GM12892 (cell line): ENCODE data around the gene ZNF48. TPM values are rescaled to one million over a fixed set of nuclear protein-coding genes. Genes with fewer than 3 reads are reported as not detected.

Source experiments
- DNase-seq: peaks from one replicate; pipeline ENCODE4 v3.0.0; 2011; ENCODE audit not compliant: insufficient read length
- FAIRE-seq: peaks from 2 replicates; lab custom pipeline; 2011; peaks lifted over from hg19 to GRCh38; lab: Jason Lieb, UNC
- POLR2A ChIP-seq: IDR thresholded peaks from 2 replicates; pipeline ENCODE4 v1.6.1; 2011; ENCODE audit warnings: low read depth, low read length, control low read depth
- POLR2AphosphoS5 ChIP-seq: IDR thresholded peaks from 2 replicates; pipeline ENCODE4 v1.6.1; 2011; ENCODE audit warnings: low read depth, low read length, control low read depth
- TAF1 ChIP-seq: IDR thresholded peaks from 2 replicates; pipeline ENCODE4 v1.6.1; 2011; ENCODE audit warnings: low read depth, mild to moderate bottlenecking, control low read depth, low read length, borderline replicate concordance
- polyA plus RNA-seq: library from polyadenylated mRNA; unstranded; fragments of >200 nt; gene quantifications from one replicate; pipeline ENCODE4 v1.2.1, GENCODE V29; 2012; ENCODE audit warnings: missing spikeins, inconsistent platforms; ENCODE audit not compliant: missing spikeins

Gene ZNF48
- 3.1 TPM for polyA plus RNA-seq

DNA sequence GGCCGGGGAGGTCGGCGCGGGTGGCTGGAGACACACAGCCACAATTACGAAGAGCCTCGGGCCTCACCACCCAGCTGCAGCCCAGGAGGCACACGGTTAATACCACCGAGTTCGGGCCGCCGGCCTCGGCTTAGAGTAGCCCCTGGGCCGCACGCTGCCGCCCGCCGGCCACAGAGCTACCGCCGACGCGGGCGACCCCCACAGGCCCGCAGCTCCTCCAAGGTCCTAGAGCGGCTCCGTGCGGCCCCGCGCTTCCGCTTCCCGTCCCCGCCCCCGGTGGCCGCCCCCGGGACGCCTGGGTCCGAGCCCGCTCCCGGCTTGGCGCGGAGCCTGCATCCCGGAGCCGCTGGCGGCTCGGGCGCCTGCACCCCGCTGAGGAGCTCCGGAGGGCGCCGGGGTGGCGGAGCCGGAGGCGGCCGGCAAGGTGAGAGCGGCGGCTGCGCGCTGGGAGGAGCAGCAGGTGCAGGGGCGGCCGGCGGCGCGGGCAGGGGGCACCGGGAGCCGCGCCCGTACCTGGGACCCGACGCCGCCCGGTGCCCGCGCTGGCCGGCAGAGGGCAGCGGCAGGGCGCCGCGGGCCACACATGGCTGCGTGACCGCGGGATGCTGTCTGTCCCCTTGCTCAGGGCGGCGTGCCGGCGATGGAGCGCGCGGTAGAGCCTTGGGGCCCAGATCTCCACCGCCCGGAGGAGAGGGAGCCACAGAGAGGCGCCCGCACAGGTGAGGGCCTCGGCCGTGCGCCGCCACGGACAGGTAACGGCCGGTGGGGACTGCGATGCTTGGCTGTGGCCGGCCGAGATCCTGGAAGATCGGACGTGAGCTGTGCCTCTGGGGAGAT lies at the start of gene ZNF48:
TSS of gene ZNF48 (plus strand) at position 266 of the 837 bp plus-strand sequence. CDS start at position 641, 375 bp downstream.
- DNase-seq (peak; percentile 85), FAIRE-seq (peak; percentile 63)
- TF ChIP-seq POLR2A (peak; percentile 62; the same call in 1 of the 2 replicates), POLR2AphosphoS5 (no peak)

DNA sequence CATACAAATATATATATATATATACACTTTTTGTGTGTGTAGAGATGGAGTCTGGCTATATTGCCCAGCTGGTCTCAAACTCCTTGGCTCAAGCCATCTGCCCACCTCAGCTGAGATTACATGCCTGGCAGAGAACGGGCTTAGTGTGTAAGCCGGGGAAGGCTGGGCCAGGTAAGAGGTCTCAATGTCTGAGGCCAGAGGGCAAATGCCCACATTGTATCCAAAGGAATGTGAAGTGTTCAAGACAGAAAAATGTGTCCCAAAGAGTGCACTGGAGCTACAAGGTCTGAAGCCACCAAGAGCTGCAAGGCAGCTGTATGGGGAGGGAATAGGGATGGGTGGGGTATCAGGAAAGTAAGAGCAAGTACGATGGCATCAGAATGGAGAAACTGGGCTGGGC lies 48.9 kb upstream of the ZNF48 start:
- DNase-seq (no peak), FAIRE-seq (no peak)
- TF ChIP-seq POLR2AphosphoS5: no peak
- TF ChIP-seq POLR2A: no peak
- no peak for TF ChIP-seq TAF1

DNA sequence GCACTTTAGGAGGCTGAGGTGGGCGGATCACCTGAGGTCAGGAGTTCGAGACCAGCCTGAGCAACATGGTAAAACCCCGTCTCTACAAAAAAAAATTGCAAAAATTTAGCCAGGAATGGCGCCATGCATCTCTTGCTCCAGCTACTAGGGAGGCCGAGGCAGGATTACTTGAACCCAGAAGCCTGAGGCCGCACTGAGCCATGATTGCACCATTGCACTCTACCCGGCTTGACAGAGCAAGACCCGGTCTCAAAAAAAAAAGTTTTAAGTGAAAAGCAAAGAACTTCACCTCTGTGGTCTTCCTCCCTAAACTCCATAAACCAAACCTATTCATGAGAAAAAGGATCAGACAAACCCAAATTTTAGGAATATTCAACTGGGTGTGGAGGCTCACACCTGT lies 47.1 kb upstream of the ZNF48 start:
- TF ChIP-seq POLR2A: no peak
- TF ChIP-seq TAF1: no peak
- no peak for TF ChIP-seq POLR2AphosphoS5
- no peak for DNase-seq
- FAIRE-seq: no peak

DNA sequence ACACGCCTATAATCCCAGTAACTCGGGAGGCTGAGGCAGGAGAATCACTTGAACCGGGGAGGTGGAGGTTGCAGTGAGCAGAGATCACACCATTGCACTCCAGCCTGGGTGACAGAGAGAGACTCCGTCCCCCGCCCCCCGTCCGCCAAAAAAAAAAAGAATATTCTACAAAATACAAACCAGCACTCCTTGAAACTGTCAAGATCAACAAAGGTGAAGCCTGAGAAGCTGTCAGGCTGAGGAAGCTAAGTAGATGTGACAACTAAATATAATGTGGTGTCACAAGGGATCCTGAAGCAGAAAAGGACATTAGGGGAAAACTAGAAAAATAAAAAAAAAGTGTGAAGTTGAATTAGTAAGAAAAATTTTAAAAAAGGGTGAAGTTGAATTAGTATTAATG lies 46.3 kb upstream of the ZNF48 start:
- FAIRE-seq (no peak), DNase-seq (no peak)
- TF ChIP-seq POLR2A (no peak), TAF1 (no peak), POLR2AphosphoS5 (no peak)

GRCh38 chr16:30349675-30350074 lies 45.5 kb upstream of the ZNF48 start:
- TF ChIP-seq POLR2A: no peak
- TF ChIP-seq TAF1: no peak
- TF ChIP-seq POLR2AphosphoS5: no peak
- FAIRE-seq (no peak), DNase-seq (no peak)

GRCh38 chr16:30350134-30350871 lies 44.9 kb upstream of the ZNF48 start:
- TF ChIP-seq TAF1 (no peak), POLR2A (no peak)
- peak; percentile 92 for FAIRE-seq
- peak; percentile 46 for DNase-seq

DNA sequence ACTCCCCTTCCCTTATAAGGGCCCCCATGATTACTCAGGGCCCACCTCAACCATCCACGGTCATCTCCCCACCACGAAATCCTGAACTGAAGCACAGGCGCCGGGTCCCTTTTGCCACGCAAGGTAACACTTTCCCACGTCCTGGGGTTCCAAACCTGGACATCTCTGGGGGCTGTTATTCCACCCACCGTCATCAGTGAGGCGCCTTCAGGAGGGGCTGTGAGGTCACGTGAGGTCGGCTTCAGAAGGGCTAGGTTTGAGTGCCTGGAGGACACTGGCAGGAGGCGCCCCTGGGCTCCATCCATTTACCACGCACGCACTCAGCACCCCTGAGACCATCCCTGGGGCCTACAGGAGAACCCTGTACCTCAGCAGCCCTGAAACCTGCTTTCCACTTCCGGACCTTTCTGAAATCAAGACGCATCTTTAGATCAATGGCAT lies 44.2 kb upstream of the ZNF48 start:
- DNase-seq (no peak), FAIRE-seq (no peak)
- no peak for TF ChIP-seq POLR2AphosphoS5
- TF ChIP-seq POLR2A: no peak
- no peak for TF ChIP-seq TAF1

GRCh38 chr16:30351586-30352419 lies 43.4 kb upstream of the ZNF48 start:
- TF ChIP-seq POLR2A (no peak), TAF1 (no peak), POLR2AphosphoS5 (no peak)
- FAIRE-seq: no peak
- no peak for DNase-seq

DNA sequence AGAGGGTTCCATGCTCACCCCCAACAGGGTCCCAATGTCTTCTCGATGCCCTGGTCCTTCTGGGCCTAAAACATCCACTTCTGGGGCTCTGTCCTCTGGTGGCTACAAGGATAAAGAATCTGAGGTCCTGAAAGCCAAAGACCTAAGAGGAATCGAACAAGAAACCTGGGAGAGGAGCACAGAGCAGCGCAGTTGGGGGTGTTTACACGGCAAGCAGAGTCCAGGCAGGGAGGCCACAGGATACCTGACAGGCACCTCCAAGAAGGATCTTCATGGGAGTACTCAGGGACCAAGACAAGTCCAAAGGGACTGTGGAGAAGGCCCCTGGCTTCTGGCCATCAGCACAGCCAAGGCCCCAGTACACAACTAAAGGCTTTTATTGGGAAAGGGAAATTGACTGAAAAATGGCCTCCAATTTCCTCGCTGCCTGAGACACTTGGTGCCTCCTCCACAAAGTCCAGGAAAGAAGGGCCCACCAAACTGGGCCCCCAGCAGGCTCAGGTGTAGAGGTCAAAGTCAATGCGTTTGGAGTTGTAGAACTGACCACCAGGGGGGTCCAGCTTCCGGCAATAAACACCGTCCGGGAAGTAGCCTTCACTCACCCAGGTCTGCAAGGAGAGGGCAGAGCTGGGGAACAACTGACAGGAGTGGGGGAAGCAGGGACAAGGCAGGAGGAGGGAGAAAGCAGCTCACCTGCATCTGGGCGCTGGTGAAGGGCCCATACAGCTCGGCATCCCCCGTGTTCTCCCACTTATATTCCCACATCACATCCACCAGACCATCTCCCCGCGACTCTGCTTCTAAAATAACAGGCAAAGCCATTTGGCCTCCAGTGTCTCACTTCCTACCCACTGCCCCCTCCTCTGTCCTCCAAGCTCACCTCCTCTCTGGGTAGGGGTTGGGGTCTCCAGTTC lies 42.5 kb upstream of the ZNF48 start:
- FAIRE-seq: no peak
- no peak for DNase-seq
- TF ChIP-seq TAF1 (no peak), POLR2A (no peak), POLR2AphosphoS5 (no peak)

DNA sequence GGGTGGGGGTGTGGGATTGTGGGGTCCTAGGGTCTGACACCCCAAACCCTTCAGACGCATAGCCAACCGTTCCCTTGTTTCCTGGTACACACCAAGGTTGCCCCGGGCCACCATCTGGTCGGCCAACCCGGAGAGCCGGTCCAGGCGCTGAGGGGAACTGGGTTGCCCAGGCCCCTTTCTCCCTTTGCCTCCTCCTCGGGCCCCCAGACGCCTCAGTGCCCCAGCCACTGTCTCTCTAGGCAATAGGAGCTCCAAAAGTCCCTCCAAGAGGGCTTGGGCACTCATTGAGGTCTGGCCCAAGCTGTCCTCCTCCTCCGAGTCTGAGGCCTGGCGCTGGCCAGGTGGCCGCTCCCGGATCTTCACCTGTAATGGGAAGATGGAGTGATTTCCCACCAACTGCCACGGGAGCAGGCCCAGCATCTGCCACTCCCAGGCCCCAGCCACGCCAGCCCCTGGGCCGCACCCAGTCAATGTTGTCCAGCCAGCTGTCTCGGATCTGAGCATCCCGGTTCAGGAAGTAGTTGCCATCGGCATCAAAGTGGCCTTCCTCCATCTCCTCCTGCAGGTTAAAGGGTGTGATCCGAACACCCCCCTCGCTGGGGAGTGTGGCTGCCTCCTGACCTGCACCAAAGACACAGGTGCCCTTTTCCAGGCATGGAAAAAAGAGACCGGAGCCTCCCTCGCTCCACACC lies 41.6 kb upstream of the ZNF48 start:
- DNase-seq: no peak
- FAIRE-seq: no peak
- no peak for TF ChIP-seq TAF1
- TF ChIP-seq POLR2A: no peak
- no peak for TF ChIP-seq POLR2AphosphoS5
